GM21515 (cell line): Measurements from ENCODE around the gene SMCO2.

Experiments used
- ATAC-seq: cut with Tn5 transposase; IDR thresholded peaks from one replicate; pipeline ENCODE4 v1.9.1; 2021; ENCODE audit not compliant: unreplicated experiment

Gene SMCO2

DNA sequence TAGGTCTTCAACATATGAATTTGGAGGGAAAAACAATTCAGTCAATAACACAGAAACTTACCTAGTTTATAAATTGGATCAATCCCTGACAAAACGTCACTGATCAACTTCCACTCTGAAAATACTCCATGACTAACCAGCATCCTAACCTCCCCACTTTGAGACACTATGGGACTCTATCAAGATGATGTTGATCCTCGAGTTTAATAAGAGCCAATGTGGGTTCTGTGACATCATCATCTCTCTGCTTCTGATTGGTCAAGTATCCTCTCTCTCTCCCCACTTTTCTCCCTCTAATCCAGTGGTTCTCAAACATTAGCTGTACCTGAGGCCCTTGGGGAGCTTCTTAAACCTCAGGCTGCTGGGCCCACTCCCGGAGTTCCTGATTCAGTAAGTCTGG lies at the start of gene SMCO2:
Gene SMCO2 (plus strand): TSS at position 301 of the 400 bp plus-strand sequence. CDS start 23,896 bp downstream, outside the sequence.
- no peak for ATAC-seq

- ATAC-seq: no peak
These were observed 48.1 kb upstream of the SMCO2 start for GRCh38 chr12:27398466-27398865.

DNA sequence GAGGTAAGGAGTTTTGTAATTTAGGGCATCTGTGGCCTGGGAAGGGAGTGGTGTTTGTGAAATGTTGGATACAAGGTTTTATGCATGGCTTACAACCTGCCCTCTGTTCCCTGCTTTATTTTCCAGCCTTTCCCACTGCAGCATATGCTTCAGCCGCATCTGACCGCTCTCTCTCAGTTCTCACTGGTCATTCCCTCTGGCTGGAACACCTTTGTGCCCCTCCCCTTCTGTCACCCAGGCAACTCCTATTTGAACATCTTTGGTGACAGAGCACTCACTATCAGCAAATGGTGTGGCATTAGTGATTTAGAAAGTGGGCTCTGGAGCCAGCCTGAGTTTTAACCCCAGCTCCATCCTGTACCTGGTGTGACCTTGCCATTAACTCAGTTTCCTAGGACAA lies 47.5 kb upstream of the SMCO2 start:
- ATAC-seq: no peak

- ATAC-seq: no peak
These were observed 45.6 kb upstream of the SMCO2 start for GRCh38 chr12:27400856-27401354.

GRCh38 chr12:27412047-27412446 lies 34.5 kb upstream of the SMCO2 start:
- no peak for ATAC-seq

DNA sequence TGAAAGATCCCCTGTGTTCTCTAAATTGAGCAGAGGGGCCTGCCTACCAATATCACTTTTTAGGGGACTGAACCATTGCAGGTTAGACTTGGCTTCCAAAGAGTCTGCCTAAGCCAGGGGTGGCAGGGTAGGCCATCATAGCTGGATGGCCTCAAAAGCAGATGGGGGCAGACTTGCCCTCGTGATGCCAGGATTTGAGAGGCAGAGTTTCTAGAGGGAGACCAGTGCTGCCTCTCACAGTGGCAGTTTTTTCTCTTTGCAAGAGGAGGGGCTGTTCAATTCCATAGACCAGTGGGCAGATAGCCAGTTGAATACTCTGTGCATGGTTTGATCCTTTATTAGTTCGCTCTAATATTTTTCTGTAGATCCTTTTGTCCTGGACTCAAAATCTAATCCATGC lies 23.8 kb upstream of the SMCO2 start:
- no peak for ATAC-seq

DNA sequence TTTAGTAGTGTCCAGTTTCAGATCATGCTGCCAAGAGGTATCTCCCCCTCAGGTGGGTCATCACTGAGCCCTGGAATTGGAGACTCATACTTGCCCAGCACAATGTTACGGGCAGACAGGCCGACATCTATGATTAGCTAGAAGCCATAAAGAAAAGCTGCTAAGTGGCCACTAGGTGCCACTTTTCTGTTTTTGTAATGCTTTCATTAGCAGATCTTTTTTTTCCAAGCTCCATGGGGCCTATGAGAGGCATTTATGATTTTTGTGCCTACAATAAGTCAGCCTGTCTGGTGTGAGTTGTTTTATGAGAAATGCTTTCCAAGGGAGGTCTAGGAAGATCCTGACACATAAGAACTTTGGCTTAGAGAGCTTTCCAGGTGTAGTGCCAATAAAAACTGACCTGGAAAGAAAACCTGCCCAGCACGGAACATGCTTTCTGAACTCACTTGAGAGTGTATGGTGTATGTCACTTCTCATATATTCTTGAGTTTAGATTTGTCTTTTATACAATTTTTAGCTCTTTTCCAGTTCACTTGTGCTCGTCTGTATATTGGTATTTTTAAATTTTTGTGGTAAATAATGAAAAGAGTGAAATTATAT lies 21.8 kb upstream of the SMCO2 start:
- no peak for ATAC-seq

- ATAC-seq: no peak
These were observed 21.2 kb upstream of the SMCO2 start for GRCh38 chr12:27425306-27425705.

GRCh38 chr12:27426743-27427487 lies 19.6 kb upstream of the SMCO2 start:
- no peak for ATAC-seq

GRCh38 chr12:27427824-27428223 lies 18.7 kb upstream of the SMCO2 start:
- ATAC-seq: no peak

DNA sequence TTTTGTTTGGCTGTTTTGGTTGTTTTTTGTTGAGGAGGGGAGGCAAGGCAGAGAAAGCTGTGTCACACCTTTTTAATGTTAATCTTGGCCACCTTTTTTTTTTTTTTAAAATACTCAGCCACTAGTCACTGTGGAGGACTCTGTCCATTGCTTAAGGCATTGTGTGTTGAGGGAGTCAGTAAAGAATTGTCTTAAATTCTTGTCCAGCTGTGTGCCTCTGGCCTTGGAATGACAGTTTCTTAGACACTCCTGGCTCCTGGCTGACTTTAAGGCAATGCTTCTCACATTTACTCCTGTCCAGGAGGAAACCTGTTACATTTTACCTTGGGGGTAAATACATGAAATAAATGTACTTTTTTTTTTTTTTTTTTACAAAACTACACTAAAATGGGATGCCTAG lies 18.1 kb upstream of the SMCO2 start:
- ATAC-seq: no peak

DNA sequence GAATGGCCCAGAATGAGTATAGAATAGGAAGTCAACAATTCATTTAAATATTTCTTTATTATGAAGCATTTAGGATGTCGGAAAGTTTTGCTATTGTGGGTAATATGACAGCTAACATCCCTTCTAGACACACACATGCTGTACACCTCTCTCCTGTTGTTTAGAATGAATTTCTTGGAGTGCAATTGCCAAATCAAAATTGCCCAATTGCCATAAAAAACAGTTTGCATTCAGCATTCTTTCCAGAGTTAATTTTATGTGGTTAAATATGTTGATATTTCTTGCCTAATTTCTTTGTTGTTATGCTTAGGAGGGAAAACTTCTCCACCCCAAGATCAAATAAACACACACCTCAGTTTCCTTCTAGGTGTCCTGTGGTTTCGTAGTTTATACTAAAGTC lies 16.9 kb upstream of the SMCO2 start:
- ATAC-seq: no peak

DNA sequence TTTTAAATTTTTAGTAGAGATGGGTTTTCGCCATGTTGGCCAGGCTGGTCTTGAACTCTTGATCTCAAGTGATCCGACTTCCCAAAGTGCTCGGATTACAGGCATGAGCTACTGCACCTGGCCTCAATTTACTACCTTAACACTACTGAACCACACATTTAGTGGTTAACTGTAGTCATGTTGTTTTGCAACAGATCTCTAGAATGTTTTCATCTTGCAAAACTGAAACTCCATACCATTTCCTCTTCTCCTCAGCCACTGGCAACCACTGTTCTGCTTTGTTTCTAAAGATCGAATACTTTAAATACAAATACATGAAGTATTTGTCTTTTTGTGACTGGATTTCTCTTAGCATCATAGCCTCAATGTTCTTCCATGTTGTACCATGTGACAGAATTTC lies 15.4 kb upstream of the SMCO2 start:
- ATAC-seq: no peak

- ATAC-seq: no peak
These were observed 11.6 kb upstream of the SMCO2 start for GRCh38 chr12:27434673-27435565.

DNA sequence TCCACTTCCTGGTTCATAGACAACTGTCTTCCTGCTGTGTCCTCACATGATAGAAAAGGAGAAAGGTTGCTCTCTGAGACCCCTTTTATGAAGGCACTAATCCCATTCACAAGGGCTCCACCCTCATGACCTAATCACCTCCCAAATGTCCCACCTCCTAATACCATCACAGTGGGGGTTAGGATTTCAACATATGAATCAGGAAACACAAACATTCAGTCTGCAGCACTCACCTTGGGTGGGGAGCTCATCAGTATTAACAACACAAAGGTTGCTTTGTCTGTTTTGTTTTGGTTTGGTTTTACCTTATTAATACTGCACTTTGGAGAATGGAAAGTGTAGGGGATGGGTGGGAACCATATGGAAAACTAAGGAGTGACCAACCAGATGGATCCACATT lies 10.5 kb upstream of the SMCO2 start:
- ATAC-seq: no peak

DNA sequence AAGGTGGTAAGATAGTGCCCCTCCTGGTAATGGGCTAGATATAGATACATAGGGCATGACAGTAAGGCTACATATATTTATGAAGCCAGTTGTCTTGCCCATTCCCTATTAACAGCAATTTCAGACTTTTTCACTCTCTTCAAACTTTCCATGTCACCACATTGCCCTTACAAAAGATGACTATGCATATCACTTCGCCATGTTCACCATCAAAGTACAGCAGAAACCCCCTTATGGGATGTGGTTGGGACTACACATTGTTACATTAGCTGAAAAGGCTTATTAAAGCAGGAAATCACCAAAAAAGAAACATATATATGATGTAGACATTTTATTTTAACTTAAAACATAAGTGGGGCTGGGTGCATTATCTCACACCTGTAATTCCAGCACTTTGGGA lies 9.8 kb upstream of the SMCO2 start:
- no peak for ATAC-seq

DNA sequence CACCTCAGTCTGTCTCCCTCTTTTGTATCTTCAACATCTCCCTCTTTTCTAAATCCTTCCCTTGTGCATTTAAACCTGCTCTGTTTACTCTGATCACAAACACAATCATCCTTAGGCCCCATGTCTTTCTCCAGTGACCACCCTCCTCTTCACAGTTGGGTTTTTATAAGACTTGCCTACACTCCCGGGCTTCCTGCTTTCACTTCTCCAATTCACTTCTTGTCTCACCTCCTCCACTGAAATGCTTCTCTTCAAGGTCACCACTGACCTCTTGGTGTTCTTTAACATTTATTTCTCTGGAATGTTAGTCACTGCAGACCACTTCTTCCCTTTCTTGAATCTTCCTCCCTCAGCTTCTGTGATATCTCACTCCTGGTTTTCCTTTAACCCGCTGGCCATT lies 8.7 kb upstream of the SMCO2 start:
- no peak for ATAC-seq

DNA sequence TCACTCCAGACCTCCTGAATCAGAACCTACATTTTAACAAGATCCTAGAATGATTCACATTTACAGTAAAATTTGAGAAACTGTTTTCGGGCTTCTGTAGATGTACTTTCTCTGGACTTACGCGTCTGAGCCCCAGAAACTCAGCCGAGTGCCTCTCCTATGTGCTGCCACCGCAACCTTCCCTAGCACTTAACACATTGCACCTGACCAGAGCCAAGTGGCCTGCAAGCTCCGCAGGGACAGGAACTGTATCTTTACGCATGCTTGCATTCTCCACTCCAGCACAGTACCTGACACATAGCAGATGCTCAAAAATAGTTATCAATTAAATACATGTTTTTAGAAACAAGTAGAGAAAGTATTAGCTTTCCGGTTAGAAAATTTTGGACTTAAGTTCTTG lies 1.2 kb downstream of the SMCO2 start:
- ATAC-seq: no peak

DNA sequence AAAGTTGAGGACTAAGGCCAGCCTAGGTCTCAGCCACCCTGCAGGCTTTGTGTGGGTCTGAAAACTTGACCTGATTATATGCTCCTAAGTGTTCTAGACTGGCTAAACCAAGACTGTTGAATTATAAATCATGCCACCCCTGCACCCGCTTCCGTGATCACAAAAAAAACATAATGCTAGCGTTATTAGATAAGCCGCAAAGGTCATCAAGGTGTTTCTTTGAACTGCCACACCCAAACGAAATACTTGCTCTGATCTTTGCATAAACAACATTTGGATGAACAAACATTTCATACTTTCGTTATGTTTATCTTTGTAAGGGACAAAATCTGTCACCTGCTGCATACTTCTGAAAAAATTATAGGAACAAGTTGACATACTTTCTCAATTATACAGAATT lies 2.5 kb downstream of the SMCO2 start:
- ATAC-seq: no peak

DNA sequence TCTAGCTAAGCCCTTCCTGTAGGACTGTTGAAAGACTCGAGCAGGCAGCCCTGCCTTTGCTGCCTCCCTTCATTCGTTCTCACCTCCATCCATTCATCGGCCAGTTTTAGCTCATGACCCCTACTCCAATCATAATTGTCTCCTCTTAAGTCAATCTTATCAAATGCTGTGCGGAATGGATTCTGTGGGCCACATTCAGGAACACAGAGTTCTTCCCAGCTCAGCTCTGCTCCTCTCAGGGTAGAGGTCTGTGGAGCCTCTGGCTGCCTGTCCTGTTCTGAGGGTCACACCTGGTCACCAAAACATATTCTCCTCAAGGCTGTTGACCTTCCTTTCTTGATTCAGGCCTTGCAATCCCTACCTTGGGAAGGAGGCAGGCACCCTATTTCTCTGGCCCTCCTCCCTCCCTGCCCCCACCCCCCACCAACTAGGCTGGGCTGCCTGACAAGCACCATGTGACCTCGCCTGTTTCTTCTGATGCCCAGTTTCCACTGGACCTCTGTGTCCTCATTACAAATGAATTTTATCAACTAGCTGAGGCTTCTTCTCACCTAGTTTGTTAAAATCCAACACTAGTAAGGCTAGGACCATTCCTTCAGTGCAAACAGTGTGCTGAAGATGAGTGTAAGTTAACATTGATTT lies 3.5 kb downstream of the SMCO2 start:
- no peak for ATAC-seq
